PC-3 (cell line): Measurements from ENCODE around the gene C1QTNF12.

Experiments used
- CTCF ChIP-seq: fragments of 300-600 bp; sonication (generic); conservative IDR thresholded peaks from 2 replicates; pipeline ENCODE4 v1.5.1; 2017; ENCODE audit warnings: antibody characterized with exemption, low read depth, mild to moderate bottlenecking, low read length
- EZH2 ChIP-seq: fragments of 300-600 bp; sonication (generic); IDR thresholded peaks from one replicate; pipeline ENCODE4 v1.6.1; 2017; ENCODE audit warnings: antibody characterized with exemption, mild to moderate bottlenecking, low read length; ENCODE audit not compliant: unreplicated experiment

- TF ChIP-seq CTCF, result no peak
- TF ChIP-seq EZH2, result no peak
Observed at GRCh38 chr1:1281533-1282321, 35.2 kb upstream of the C1QTNF12 start.
